HG02588 (cell line): ENCODE results near the gene FLNB.

Source experiments
- ATAC-seq: cut with Tn5 transposase; IDR thresholded peaks from one replicate; pipeline ENCODE4 v1.9.1; 2021; ENCODE audit warnings: mild to moderate bottlenecking, moderate library complexity; ENCODE audit not compliant: unreplicated experiment

Gene FLNB

DNA sequence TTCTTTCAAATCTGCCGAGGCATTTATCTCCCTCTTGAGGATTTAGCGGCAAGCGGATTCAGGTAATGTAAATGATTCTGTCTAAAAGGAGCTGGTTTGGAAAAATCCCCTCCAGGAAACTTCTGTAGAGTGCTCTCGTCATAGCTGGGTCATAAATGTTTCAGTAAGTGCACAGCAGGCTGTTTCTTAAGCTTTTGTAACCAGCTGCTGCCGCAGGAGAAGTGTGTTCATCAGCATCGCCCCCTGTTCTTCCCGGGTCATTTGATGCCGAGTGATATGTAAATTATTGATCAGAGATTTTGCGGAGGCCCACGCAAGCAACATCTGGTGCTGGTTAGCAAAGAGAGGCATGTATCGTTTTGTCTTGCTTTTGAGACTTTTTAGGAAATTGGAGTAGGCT lies 149.5 kb downstream of the FLNB start:
- no peak for ATAC-seq

DNA sequence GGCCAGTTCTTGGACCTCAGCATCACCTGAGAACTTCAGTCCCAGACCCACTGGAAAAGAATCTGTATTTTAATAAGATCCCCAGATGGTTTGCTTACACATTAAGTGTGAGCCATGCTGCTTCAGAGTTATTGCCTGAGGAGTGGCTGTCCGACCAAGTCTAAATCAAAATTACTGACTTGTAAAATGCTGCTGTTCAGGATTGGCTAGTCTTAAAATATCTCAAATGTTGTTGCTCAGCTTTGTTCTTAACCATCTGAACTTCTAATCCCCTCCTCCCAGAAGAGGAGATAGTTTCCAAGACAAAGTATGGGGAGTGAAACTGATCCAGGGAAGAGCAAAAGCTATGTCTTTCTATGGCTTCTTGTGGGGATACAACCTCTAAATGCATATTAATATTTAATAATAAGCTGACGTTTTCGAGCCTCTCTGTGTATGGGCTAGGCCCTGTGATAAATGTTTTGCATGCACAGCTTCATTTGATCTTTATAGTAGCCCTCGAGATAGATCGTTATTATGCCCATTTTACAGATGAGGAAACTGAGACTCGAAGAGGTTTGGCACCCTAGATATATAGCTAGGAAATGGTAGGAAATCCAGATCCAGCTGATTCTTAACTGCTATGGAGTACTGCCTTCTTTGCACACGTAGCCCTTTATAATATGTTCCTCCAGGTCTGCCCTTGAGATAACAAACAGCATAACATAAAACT lies 150.4 kb downstream of the FLNB start:
- ATAC-seq: no peak

DNA sequence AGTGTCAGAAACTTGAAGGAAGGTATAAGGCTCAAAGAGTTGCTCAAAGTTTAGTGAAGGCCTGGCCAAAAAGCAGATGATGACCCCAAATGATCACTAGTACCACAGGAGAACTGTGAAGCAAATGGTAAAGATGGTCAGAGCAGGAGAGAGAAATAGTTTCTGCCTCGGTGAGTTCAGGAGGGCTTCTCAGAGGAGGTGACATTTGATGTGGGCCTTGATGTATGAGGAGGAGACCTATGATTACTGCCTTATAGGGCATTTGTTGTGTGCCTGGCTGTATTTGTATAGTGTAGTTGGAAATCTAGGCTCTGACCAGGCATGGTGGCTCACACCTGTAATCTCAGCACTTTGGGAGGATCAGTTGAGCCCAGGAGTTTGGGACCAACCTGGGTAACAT lies 152.2 kb downstream of the FLNB start:
- ATAC-seq: no peak

- no peak for ATAC-seq
Measured at GRCh38 chr3:58161435-58162398, 153.5 kb downstream of the FLNB start.

DNA sequence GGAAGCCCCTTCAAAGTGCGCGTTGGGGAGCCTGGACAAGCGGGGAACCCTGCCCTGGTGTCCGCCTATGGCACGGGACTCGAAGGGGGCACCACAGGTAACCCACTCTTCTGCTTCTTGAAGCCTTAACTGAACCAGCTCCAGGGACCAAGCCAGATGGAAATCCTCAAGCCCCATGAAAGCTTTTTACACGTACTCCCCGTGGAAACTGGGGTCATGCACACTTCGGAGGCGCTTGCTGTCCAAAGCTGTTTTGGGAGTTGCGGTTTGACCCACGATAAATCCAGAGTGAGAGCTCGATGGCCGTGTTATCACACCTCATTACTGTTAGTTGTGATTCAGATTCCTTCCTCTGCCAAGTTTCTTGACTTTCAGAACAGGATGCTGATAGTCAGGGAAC lies 155.0 kb downstream of the FLNB start:
- ATAC-seq: no peak

DNA sequence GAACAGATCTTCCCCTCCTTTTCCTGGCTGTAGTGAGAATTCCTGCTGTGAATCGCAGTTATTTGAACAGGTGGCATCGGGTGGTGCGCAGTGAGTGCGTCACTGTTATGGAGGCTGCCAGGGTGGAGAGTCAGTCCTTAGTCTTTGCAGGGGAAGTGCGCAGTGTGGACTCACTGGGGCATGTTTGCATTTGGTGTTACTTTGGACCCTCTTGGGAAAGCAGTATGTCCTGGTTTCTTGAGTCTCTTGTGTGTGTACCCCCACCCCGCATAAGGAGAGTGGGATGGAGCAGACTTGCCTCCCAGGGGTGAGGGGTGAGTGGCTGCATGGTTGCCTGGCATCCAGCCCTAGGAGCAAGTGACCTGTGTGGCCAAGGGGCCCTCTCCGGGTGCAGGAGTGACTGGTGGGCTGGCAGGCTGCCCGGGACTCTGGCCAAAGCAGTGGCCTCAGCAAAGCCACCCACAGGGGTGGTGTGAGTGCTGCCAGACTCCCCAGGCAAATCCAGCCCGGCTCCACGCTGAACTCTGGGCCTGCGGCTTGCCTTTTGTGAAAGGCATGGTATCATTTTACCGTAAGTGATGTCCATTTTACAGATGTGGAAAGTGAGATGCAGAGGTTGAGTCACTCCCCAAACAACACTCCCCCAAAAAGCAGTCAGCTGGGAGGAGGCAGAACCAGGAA lies 156.1 kb downstream of the FLNB start:
- no peak for ATAC-seq

DNA sequence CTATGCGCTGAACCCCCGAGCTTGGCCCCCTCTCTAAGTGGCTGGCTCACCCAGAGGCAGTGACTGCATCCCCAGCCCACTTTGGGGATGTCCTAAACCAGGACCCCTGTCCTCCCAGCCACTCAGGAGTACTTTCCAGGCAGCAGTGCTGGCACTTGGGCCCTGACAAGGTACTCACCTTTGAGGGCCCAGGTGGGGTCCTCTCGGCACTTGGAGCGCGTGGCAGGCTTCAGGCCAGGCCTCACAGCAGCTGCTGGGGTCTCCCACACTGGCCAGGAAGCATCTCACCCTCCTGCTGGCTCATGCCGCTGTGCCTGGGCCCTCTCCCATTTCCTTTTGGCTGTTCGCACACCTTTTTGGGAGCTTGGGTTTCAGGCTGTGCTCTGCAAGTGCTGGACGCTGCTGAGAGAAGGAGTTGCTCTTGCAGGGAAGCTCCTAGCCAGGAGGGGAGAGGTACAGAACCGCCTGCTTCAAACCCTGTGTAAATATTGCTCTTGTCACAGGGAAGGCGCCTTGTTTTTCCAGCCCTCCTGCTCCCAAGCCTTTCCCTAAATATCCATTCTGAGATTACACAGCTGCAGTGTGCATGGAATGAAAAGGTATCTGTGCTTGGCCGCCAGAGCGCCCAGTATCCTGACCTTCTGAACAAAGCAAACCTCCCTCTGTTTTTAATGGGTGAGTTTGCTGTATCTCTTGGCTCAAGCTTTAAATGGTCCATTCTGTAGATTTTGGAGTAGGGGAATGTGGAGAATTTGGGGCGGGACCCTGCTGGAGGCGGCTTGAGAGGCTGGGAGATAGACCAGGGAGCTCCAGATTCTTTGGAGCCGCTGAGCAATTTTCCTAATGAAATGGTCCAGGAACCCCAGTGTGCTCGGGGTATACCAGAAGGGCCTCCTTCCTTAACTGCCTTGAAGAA lies 156.9 kb downstream of the FLNB start:
- ATAC-seq: no peak

GRCh38 chr3:58167431-58168351 lies 159.5 kb downstream of the FLNB start:
- peak; percentile 57 for ATAC-seq

GRCh38 chr3:58168498-58168897 lies 160.3 kb downstream of the FLNB start:
- no peak for ATAC-seq

DNA sequence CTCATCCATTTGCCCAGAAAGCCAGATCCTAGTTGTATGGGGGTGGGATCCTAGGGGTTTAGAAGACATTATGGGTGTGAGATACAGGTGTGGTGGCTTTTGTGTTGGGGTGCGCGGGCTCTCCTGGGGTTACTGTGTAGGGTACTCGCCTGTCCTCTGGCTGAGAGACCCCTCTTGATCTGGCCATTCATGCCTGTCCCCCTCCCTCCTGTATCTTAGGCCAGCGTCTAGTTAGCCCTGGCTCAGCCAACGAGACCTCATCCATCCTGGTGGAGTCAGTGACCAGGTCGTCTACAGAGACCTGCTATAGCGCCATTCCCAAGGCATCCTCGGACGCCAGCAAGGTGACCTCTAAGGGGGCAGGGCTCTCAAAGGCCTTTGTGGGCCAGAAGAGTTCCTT lies 161.1 kb downstream of the FLNB start:
- no peak for ATAC-seq

GRCh38 chr3:58170376-58170775 lies 162.2 kb downstream of the FLNB start:
- no peak for ATAC-seq

DNA sequence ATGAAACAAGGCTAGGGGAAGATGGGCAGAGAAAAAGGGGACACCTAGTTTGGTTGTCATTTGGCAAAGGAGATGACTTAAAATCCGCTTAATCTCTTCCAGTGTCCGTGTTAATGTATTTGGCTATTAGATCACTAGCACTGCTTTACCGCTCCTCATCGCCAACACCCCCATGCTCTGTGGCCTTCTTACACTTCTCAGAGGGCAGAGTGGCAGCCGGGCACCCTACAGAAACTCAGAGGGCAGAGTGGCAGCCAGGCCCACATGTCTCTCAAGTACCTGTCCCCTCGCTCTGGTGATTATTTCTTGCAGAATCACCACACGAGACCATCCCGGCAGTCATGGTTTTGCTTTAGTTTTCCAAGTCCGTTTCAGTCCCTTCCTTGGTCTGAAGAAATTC lies 162.9 kb downstream of the FLNB start:
- ATAC-seq: no peak

GRCh38 chr3:58173029-58173668 lies 164.9 kb downstream of the FLNB start:
- no peak for ATAC-seq

DNA sequence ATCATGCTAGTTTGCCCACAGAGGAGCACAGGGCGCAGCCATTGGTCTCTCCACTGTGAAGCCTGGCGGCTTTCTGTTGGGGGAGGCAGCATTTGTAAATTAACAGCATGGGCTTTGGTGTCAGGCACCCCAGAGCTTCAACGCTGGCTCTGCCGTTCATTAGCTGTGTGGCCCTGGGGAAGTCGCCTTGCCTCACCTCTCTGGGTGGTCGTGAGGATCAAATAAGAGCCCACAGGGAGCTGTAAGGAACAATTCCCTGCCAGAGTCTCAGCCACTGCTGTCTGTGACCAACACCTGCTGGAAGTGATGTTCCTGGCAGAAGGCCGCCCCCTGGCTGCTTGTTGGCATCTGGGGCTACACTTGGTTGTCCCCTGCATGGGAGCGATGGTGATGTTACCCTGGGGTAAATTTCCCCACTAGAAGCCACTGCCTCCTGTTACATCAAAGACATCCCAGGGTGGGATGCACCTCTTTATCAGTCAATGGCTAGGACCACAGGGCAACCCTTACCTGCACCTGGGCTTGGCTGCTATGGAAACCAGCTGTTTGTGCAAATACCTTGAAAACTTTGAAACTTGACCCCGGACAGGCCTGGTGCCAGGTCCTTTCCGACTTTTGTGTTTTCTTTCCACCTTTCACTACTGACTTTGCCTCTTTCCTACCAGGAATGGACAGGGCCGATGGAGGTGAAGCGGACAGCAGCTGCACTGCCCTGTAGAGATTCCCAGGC lies 165.6 kb downstream of the FLNB start:
- no peak for ATAC-seq

GRCh38 chr3:58175187-58175436 lies 166.9 kb downstream of the FLNB start:
- no peak for ATAC-seq

DNA sequence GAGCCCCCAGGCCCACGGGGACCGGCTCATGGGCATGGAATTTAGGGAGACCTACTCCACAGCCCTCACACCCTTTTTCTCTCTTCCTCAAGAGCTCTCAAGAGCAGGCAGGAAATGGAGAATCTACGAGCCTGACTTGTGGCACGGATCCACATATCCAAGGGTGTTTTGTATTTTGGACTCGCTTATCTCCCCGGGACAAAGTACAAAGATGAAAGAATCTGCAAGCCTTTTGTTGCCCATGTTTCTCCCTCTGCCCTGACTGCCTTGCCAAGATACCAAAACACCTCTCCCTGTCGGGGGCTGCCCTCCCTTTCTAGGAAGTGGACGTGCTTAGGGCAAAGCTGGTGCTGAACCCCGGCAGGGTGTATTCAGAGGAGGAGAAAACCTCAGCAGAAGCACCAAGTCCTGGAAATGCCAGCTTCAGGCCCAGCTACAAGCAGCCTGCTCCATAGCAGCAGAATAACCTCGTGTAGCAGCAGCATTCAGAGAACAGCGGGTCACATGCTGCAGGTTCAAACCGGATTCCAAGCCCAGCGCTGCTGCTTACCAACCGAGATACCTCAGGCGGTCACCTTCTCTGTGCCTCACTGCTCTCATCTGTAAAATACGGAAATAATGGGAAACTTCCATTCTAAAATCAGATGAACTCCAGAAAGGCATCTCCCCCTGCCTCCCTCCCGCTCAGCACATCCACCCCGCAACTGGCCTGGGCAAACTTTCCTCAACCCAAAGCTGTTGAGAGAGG lies 167.4 kb downstream of the FLNB start:
- ATAC-seq: no peak

DNA sequence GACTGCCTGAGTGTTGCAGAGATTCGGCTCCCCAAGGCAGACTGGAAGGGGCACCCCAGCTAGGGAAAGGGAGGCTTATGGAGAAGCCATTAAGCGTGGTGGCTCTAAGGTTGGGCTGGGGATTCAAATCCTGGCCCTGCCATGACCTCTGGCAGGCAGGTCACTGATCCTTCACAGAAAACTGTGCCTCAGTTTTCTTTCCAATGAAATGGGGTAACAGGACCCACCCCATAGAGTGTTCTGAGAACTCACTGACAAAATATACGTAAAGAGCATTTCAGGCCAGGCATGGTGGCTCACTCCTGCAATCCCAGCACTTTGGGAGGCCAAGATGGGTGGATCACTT lies 167.9 kb downstream of the FLNB start:
- ATAC-seq: no peak
